HEK293 (cell line): ENCODE measurements around the gene KRTAP27-1.

ENCODE experiments used
- CTCF ChIA-PET: fragments of 350-600 bp; formaldehyde crosslinking; extraction: SDS; loops from one replicate; lab custom pipeline; 2021; ENCODE audit warnings: antibody characterized with exemption; lab: Yijun Ruan, JAX
- POLR2A ChIA-PET: fragments of 300-600 bp; formaldehyde crosslinking; extraction: SDS; loops from one replicate; lab custom pipeline; 2020; ENCODE audit warnings: antibody characterized with exemption, inconsistent platforms; lab: Yijun Ruan, JAX
- H3K27ac ChIP-seq: fragments of 200-500 bp; sonication (Bioruptor generic); 2 replicates; pipeline ENCODE4 v1.5.1; 2014; ENCODE audit warnings: low read depth, low read length, control low read depth, inconsistent platforms; ENCODE audit errors: extremely low read depth
- H3K36me3 ChIP-seq, 2 experiments: fragments of 200-500 bp in 1 of 2; sonication (Bioruptor generic) in 1 of 2; 1 replicate in 1 of 2; 2 replicates in 1 of 2; pipeline ENCODE4 v1.5.1; 2014 to 2017; ENCODE audit warnings: inconsistent platforms in 2 of 2, low read length in 2 of 2; ENCODE audit not compliant: control insufficient read depth in 2 of 2, insufficient read depth in 1 of 2
- H3K4me1 ChIP-seq: fragments of 200-500 bp; sonication (Bioruptor generic); 2 replicates; pipeline ENCODE4 v1.5.1; 2014; ENCODE audit warnings: mild to moderate bottlenecking, low read length, inconsistent platforms; ENCODE audit not compliant: control insufficient read depth, insufficient read depth
- H3K4me3 ChIP-seq: 2 replicates; pipeline ENCODE4 v1.5.1; 2011; ENCODE audit warnings: low read depth, mild to moderate bottlenecking, control low read depth, low read length, moderate library complexity
- H3K9me3 ChIP-seq: fragments of 200-500 bp; sonication (Bioruptor generic); 2 replicates; pipeline ENCODE4 v1.5.1; 2014; ENCODE audit warnings: low read depth, low read length, inconsistent platforms; ENCODE audit not compliant: control insufficient read depth, insufficient read depth
- AEBP2 ChIP-seq: fragments of 450-650 bp; formaldehyde crosslinking; IDR thresholded peaks from 2 replicates; pipeline ENCODE4 v1.5.1; 2016; ENCODE audit warnings: missing biosample characterization, missing genetic modification characterization, borderline replicate concordance
- EGR2 ChIP-seq: fragments of 450-650 bp; formaldehyde crosslinking; IDR thresholded peaks from 2 replicates; pipeline ENCODE4 v1.5.1; 2016; ENCODE audit warnings: low read depth, missing biosample characterization, missing genetic modification characterization
- HOXD13 ChIP-seq: sonication (generic); formaldehyde crosslinking; IDR thresholded peaks from 2 replicates; pipeline ENCODE4 v1.8.0; 2022; ENCODE audit warnings: missing genetic modification reagents, borderline replicate concordance
- KLF10 ChIP-seq: fragments of 450-650 bp; IDR thresholded peaks from 2 replicates; pipeline ENCODE4 v1.5.1; 2018; ENCODE audit warnings: missing biosample characterization, mild to moderate bottlenecking, missing genetic modification characterization
- SETDB1 ChIP-seq: IDR thresholded peaks from one replicate; pipeline ENCODE4 v1.6.1; 2017; ENCODE audit warnings: mild to moderate bottlenecking, low read length, moderate library complexity, mixed read lengths; ENCODE audit not compliant: insufficient read length
- SP3 ChIP-seq: fragments of 450-650 bp; formaldehyde crosslinking; IDR thresholded peaks from 2 replicates; pipeline ENCODE4 v1.5.1; 2016; ENCODE audit warnings: missing biosample characterization, missing genetic modification characterization
- ZBTB8A ChIP-seq: fragments of 450-650 bp; formaldehyde crosslinking; IDR thresholded peaks from 2 replicates; pipeline ENCODE4 v1.5.1; 2016; ENCODE audit warnings: missing biosample characterization, missing genetic modification characterization
- ZFHX2 ChIP-seq: fragments of 450-650 bp; formaldehyde crosslinking; conservative IDR thresholded peaks from 2 replicates; pipeline ENCODE4 v1.5.1; 2016; ENCODE audit warnings: missing biosample characterization, missing genetic modification characterization
- ZNF121 ChIP-seq: fragments of 450-650 bp; formaldehyde crosslinking; IDR thresholded peaks from 2 replicates; pipeline ENCODE4 v1.5.1; 2016; ENCODE audit warnings: missing biosample characterization, missing genetic modification characterization
- ZNF138 ChIP-seq: fragments of 450-650 bp; formaldehyde crosslinking; IDR thresholded peaks from 2 replicates; pipeline ENCODE4 v1.5.1; 2016; ENCODE audit warnings: missing biosample characterization, missing genetic modification characterization, borderline replicate concordance
- ZNF146 ChIP-seq: fragments of 450-650 bp; formaldehyde crosslinking; IDR thresholded peaks from 2 replicates; pipeline ENCODE4 v1.5.1; 2016; ENCODE audit warnings: missing biosample characterization, missing genetic modification characterization
- ZNF324 ChIP-seq: fragments of 450-650 bp; formaldehyde crosslinking; IDR thresholded peaks from 2 replicates; pipeline ENCODE4 v1.5.1; 2016; ENCODE audit warnings: missing biosample characterization, missing genetic modification characterization
- ZNF366 ChIP-seq: fragments of 450-650 bp; formaldehyde crosslinking; conservative IDR thresholded peaks from 2 replicates; pipeline ENCODE4 v1.5.1; 2016; ENCODE audit warnings: missing biosample characterization, missing genetic modification characterization
- ZNF585B ChIP-seq: fragments of 450-650 bp; formaldehyde crosslinking; IDR thresholded peaks from 2 replicates; pipeline ENCODE4 v1.5.1; 2016; ENCODE audit warnings: missing biosample characterization, missing genetic modification characterization
- ZNF701 ChIP-seq: fragments of 450-650 bp; formaldehyde crosslinking; IDR thresholded peaks from 2 replicates; pipeline ENCODE4 v1.5.1; 2016; ENCODE audit warnings: missing biosample characterization, missing genetic modification characterization
- ZNF747 ChIP-seq: fragments of 450-650 bp; formaldehyde crosslinking; IDR thresholded peaks from 2 replicates; pipeline ENCODE4 v1.5.1; 2016; ENCODE audit warnings: missing biosample characterization, missing genetic modification characterization
- TF ChIP-seq, protein P1 (sequence below): fragments of 450-650 bp; formaldehyde crosslinking; IDR thresholded peaks from 2 replicates; pipeline ENCODE4 v1.5.1; 2016; ENCODE audit warnings: missing biosample characterization, missing genetic modification characterization
- TF ChIP-seq, protein P2 (sequence below): fragments of 450-650 bp; formaldehyde crosslinking; IDR thresholded peaks from 2 replicates; pipeline ENCODE4 v1.5.0; 2017; ENCODE audit warnings: missing biosample characterization, missing genetic modification characterization, borderline replicate concordance
- TF ChIP-seq, protein P3 (sequence below): fragments of 450-650 bp; formaldehyde crosslinking; IDR thresholded peaks from 2 replicates; pipeline ENCODE4 v1.5.1; 2016; ENCODE audit warnings: missing biosample characterization, missing genetic modification characterization
- TF ChIP-seq, protein P4 (sequence below): fragments of 450-650 bp; formaldehyde crosslinking; IDR thresholded peaks from 2 replicates; pipeline ENCODE4 v1.5.1; 2016; ENCODE audit warnings: missing biosample characterization, missing genetic modification characterization

The KRTAP27-1 gene

DNA sequence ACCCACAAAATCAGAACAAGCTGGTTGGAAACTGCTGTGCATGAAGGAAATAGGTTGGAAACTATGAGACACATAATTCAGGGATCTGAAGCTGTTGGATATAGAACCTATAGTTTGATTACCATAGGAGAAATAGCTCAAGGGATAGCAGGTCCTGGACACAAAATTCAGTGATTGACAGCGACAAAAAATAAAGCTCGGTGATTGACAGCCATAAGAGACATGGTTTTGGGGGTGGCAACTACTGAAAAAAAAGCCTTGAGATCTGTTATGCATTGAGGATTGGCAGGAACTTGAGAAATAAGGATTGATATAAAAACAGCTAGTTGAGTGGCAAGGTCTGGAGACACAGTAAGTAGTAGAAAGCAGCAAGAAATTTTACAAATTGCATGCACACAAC, 48.3 kb downstream of the KRTAP27-1 start, which contains the start of gene KRTAP25-1:
TSS of gene KRTAP25-1 (minus strand) at position 300 of the 400 bp plus-strand sequence. CDS start at position 276, 24 bp downstream.
- CTCF ChIA-PET, result interaction anchor here (1.1 kb wide), 1 partner anchor 120 kb away, joined by 3 read pairs; no protein-coding TSS in a partner anchor
- TF ChIP-seq ZNF366 (tag by site-specific recombination), result no peak
- TF ChIP-seq ZNF747 (tag by site-specific recombination), result no peak
- TF ChIP-seq, protein P1, sequence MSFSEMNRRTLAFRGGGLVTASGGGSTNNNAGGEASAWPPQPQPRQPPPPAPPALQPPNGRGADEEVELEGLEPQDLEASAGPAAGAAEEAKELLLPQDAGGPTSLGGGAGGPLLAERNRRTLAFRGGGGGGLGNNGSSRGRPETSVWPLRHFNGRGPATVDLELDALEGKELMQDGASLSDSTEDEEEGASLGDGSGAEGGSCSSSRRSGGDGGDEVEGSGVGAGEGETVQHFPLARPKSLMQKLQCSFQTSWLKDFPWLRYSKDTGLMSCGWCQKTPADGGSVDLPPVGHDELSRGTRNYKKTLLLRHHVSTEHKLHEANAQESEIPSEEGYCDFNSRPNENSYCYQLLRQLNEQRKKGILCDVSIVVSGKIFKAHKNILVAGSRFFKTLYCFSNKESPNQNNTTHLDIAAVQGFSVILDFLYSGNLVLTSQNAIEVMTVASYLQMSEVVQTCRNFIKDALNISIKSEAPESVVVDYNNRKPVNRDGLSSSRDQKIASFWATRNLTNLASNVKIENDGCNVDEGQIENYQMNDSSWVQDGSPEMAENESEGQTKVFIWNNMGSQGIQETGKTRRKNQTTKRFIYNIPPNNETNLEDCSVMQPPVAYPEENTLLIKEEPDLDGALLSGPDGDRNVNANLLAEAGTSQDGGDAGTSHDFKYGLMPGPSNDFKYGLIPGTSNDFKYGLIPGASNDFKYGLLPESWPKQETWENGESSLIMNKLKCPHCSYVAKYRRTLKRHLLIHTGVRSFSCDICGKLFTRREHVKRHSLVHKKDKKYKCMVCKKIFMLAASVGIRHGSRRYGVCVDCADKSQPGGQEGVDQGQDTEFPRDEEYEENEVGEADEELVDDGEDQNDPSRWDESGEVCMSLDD (tag by site-specific recombination), result no peak
- TF ChIP-seq ZNF324 (tag by site-specific recombination), result no peak
- no peak for TF ChIP-seq AEBP2 (tag by site-specific recombination)
- no peak for TF ChIP-seq ZBTB8A (tag by site-specific recombination)
- TF ChIP-seq HOXD13 (CRISPR knock-in tag), result no peak
- no peak for TF ChIP-seq ZNF138 (tag by site-specific recombination)
- TF ChIP-seq EGR2 (tag by site-specific recombination), result no peak
- TF ChIP-seq KLF10 (tag by site-specific recombination), result no peak
- no peak for TF ChIP-seq SETDB1
- TF ChIP-seq SP3 (tag by site-specific recombination), result no peak
- TF ChIP-seq, protein P2, sequence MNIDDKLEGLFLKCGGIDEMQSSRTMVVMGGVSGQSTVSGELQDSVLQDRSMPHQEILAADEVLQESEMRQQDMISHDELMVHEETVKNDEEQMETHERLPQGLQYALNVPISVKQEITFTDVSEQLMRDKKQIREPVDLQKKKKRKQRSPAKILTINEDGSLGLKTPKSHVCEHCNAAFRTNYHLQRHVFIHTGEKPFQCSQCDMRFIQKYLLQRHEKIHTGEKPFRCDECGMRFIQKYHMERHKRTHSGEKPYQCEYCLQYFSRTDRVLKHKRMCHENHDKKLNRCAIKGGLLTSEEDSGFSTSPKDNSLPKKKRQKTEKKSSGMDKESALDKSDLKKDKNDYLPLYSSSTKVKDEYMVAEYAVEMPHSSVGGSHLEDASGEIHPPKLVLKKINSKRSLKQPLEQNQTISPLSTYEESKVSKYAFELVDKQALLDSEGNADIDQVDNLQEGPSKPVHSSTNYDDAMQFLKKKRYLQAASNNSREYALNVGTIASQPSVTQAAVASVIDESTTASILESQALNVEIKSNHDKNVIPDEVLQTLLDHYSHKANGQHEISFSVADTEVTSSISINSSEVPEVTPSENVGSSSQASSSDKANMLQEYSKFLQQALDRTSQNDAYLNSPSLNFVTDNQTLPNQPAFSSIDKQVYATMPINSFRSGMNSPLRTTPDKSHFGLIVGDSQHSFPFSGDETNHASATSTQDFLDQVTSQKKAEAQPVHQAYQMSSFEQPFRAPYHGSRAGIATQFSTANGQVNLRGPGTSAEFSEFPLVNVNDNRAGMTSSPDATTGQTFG (tag by site-specific recombination), result no peak
- TF ChIP-seq ZNF701 (tag by site-specific recombination), result no peak
- no peak for TF ChIP-seq ZNF585B
- TF ChIP-seq, protein P3, sequence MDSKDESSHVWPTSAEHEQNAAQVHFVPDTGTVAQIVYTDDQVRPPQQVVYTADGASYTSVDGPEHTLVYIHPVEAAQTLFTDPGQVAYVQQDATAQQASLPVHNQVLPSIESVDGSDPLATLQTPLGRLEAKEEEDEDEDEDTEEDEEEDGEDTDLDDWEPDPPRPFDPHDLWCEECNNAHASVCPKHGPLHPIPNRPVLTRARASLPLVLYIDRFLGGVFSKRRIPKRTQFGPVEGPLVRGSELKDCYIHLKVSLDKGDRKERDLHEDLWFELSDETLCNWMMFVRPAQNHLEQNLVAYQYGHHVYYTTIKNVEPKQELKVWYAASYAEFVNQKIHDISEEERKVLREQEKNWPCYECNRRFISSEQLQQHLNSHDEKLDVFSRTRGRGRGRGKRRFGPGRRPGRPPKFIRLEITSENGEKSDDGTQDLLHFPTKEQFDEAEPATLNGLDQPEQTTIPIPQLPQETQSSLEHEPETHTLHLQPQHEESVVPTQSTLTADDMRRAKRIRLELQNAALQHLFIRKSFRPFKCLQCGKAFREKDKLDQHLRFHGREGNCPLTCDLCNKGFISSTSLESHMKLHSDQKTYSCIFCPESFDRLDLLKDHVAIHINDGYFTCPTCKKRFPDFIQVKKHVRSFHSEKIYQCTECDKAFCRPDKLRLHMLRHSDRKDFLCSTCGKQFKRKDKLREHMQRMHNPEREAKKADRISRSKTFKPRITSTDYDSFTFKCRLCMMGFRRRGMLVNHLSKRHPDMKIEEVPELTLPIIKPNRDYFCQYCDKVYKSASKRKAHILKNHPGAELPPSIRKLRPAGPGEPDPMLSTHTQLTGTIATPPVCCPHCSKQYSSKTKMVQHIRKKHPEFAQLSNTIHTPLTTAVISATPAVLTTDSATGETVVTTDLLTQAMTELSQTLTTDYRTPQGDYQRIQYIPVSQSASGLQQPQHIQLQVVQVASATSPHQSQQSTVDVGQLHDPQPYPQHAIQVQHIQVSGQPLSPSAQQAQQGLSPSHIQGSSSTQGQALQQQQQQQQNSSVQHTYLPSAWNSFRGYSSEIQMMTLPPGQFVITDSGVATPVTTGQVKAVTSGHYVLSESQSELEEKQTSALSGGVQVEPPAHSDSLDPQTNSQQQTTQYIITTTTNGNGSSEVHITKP (tag by site-specific recombination), result no peak
- no peak for TF ChIP-seq ZFHX2
- no peak for TF ChIP-seq ZNF121 (tag by site-specific recombination)
- TF ChIP-seq, protein P4, sequence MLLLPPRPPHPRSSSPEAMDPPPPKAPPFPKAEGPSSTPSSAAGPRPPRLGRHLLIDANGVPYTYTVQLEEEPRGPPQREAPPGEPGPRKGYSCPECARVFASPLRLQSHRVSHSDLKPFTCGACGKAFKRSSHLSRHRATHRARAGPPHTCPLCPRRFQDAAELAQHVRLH, result no peak
- no peak for TF ChIP-seq ZNF146 (tag by site-specific recombination)
- POLR2A ChIA-PET, result no interaction called here

More for the DNA sequence above, 48.3 kb downstream of the KRTAP27-1 start, which contains the start of gene KRTAP25-1:
- no peak within 1 kb of the TSS for H3K4me3 ChIP-seq
- H3K27ac ChIP-seq, result no peak within 1 kb of the TSS
- no peaks in the 10 kb centered on the region for H3K4me1 ChIP-seq
- H3K9me3 ChIP-seq, result no peaks in the 10 kb centered on the region
- H3K36me3 ChIP-seq, result no peaks in the 10 kb centered on the region
